ENCODE results near the gene CATSPER3. TPM values are rescaled to one million over a fixed set of nuclear protein-coding genes. Genes with fewer than 3 reads are reported as not detected.

Gene CATSPER3
- total RNA-seq, 1 experiment from 2014 or later: 0.40 TPM

DNA sequence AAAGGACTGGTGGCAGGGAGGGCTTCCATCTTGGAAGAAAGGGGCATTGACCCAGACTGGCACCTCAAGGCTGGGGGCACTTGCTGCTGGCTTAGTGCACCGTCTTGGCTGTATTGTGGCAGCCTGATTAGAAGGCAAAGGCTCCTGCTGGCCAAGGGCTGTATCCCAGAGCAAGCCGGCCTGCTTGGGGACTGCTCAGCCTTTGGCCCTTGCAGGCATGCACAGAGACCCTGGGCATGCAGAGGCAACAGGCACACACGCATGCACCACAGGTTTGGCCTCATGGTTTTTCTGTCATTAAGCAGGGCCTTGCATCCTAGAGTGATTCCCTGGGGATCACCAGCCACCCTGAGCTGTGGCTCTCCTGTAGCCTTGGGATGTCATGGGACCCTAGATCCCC, 37.4 kb downstream of the CATSPER3 start:
- Histone ChIP-seq H3K27ac (ENCODE audit: low read length) (no peak overlapping the region), H3K27me3 (ENCODE audit: low read length) (no peaks in the 10 kb centered on the region), H2AFZ (ENCODE audit: low read length) (no peak overlapping the region), H3K79me2 (ENCODE audit: low read length) (no peaks in the 10 kb centered on the region), H4K20me1 (ENCODE audit: low read length) (no peaks in the 10 kb centered on the region), H3K9me3 (ENCODE audit: low read length) (no peaks in the 10 kb centered on the region), H3K36me3 (ENCODE audit: low read depth, low read length) (no peaks in the 10 kb centered on the region), H3F3A (ENCODE audit: low read length, unreplicated experiment) (no peaks in the 10 kb centered on the region), H3K9ac (ENCODE audit: low read length) (no peak overlapping the region), H3K4me2 (ENCODE audit: low read length) (no peak overlapping the region), H3K4me1 (ENCODE audit: insufficient read depth, low read length) (no peaks in the 10 kb centered on the region), H3K9me2 (replicated peaks; ENCODE audit: low read length) (no peaks in the 10 kb centered on the region), H3K4me3 (ENCODE audit: low read length) (no peak overlapping the region)
- ChIA-PET CTCF (no interaction called here), POLR2A (ENCODE audit: unreplicated experiment) (no interaction called here)
- intact Hi-C loops (cut with micrococcal nuclease): no loop called here
- no peak for TF ChIP-seq EZH2phosphoT487 (IDR thresholded peaks at IDR 0.05; ENCODE audit: borderline replicate concordance, low read length)
- no peak for TF ChIP-seq EZH2 (IDR thresholded peaks at IDR 0.05; ENCODE audit: low read length, unreplicated experiment)
- TF ChIP-seq, protein P1, sequence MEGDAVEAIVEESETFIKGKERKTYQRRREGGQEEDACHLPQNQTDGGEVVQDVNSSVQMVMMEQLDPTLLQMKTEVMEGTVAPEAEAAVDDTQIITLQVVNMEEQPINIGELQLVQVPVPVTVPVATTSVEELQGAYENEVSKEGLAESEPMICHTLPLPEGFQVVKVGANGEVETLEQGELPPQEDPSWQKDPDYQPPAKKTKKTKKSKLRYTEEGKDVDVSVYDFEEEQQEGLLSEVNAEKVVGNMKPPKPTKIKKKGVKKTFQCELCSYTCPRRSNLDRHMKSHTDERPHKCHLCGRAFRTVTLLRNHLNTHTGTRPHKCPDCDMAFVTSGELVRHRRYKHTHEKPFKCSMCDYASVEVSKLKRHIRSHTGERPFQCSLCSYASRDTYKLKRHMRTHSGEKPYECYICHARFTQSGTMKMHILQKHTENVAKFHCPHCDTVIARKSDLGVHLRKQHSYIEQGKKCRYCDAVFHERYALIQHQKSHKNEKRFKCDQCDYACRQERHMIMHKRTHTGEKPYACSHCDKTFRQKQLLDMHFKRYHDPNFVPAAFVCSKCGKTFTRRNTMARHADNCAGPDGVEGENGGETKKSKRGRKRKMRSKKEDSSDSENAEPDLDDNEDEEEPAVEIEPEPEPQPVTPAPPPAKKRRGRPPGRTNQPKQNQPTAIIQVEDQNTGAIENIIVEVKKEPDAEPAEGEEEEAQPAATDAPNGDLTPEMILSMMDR (conservative IDR thresholded peaks at IDR 0.05; ENCODE audit: low read depth, low read length): no peak
- no TSS peak for BruUV-seq (replicated peaks)
- DNase-seq: no peak
- ATAC-seq: no peak

GRCh38 chr5:135007305-135007704, 39.6 kb downstream of the CATSPER3 start:
- Histone ChIP-seq H3K79me2 (ENCODE audit: low read length) (no peaks in the 10 kb centered on the region), H3K9ac (ENCODE audit: low read length) (no peak overlapping the region), H3K36me3 (ENCODE audit: low read depth, low read length) (no peaks in the 10 kb centered on the region), H3F3A (ENCODE audit: low read length, unreplicated experiment) (no peaks in the 10 kb centered on the region), H4K20me1 (ENCODE audit: low read length) (no peaks in the 10 kb centered on the region), H3K27ac (ENCODE audit: low read length) (no peak overlapping the region), H3K4me3 (ENCODE audit: low read length) (no peak overlapping the region), H3K4me1 (ENCODE audit: insufficient read depth, low read length) (no peaks in the 10 kb centered on the region), H3K4me2 (ENCODE audit: low read length) (no peak overlapping the region), H3K27me3 (ENCODE audit: low read length) (no peaks in the 10 kb centered on the region), H2AFZ (ENCODE audit: low read length) (no peak overlapping the region), H3K9me3 (ENCODE audit: low read length) (no peaks in the 10 kb centered on the region), H3K9me2 (replicated peaks; ENCODE audit: low read length) (no peaks in the 10 kb centered on the region)
- ATAC-seq (no peak), DNase-seq (no peak)
- TF ChIP-seq EZH2 (IDR thresholded peaks at IDR 0.05; ENCODE audit: low read length, unreplicated experiment) (no peak), EZH2phosphoT487 (IDR thresholded peaks at IDR 0.05; ENCODE audit: borderline replicate concordance, low read length) (no peak)
- TF ChIP-seq, protein P1 (conservative IDR thresholded peaks at IDR 0.05; ENCODE audit: low read depth, low read length): no peak
- no TSS peak for BruUV-seq (replicated peaks)
- POLR2A ChIA-PET (ENCODE audit: unreplicated experiment): no interaction called here
- intact Hi-C loops (cut with micrococcal nuclease): no loop called here
- CTCF ChIA-PET: no interaction called here

DNA sequence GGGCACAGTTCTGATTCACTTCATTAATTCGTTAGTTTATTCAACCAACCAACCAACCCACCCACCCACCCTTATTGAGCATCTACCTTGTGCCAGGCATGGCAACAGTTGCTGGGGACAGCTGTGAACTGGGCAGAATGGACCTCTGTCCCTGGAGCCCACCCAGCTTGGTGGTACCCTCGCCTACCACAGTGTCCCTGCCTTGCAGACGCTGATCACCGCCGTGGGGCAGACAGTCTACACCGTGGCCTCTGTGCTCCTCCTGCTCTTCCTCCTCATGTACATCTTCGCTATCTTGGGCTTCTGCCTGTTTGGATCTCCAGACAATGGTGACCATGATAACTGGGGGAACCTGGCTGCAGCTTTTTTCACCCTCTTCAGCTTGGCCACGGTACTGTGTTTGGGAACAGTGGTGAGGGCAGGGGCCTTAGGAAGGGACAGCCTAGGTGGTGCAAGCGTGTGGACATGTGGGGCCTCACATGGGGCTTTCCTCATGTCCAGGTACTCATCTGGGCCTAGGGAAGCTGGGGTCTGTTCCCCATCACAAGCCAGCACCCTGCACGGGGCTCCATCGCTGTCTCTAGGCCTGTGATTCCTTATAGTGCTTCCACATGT, 40.1 kb downstream of the CATSPER3 start:
- DNase-seq (no peak), ATAC-seq (no peak)
- H3K4me1 ChIP-seq (ENCODE audit: insufficient read depth, low read length): no peaks in the 10 kb centered on the region
- no peaks in the 10 kb centered on the region for H3F3A ChIP-seq (ENCODE audit: low read length, unreplicated experiment)
- TF ChIP-seq, protein P1 (conservative IDR thresholded peaks at IDR 0.05; ENCODE audit: low read depth, low read length): no peak
- TF ChIP-seq EZH2 (IDR thresholded peaks at IDR 0.05; ENCODE audit: low read length, unreplicated experiment) (no peak), EZH2phosphoT487 (IDR thresholded peaks at IDR 0.05; ENCODE audit: borderline replicate concordance, low read length) (no peak)
- no peak overlapping the region for H2AFZ ChIP-seq (ENCODE audit: low read length)
- no peaks in the 10 kb centered on the region for H3K9me2 ChIP-seq (replicated peaks; ENCODE audit: low read length)
- ChIA-PET CTCF (no interaction called here), POLR2A (ENCODE audit: unreplicated experiment) (no interaction called here)
- no peak overlapping the region for H3K27ac ChIP-seq (ENCODE audit: low read length)
- H3K9ac ChIP-seq (ENCODE audit: low read length): no peak overlapping the region
- H3K36me3 ChIP-seq (ENCODE audit: low read depth, low read length): no peaks in the 10 kb centered on the region
- no peak overlapping the region for H3K4me3 ChIP-seq (ENCODE audit: low read length)
- H4K20me1 ChIP-seq (ENCODE audit: low read length): no peaks in the 10 kb centered on the region
- H3K4me2 ChIP-seq (ENCODE audit: low read length): no peak overlapping the region
- no TSS peak for BruUV-seq (replicated peaks)
- H3K79me2 ChIP-seq (ENCODE audit: low read length): no peaks in the 10 kb centered on the region
- intact Hi-C loops (cut with micrococcal nuclease): no loop called here
- H3K9me3 ChIP-seq (ENCODE audit: low read length): no peaks in the 10 kb centered on the region
- H3K27me3 ChIP-seq (ENCODE audit: low read length): no peaks in the 10 kb centered on the region

All from PC-3 (cell line).